Bone marrow (tissue), 2 donors: Measurements from ENCODE around the gene RBM10.

ENCODE experiments used
- DNase-seq, 2 donors: peaks; one replicate each; lab custom pipeline; 2025; lab: John Stamatoyannopoulos, UW

The RBM10 gene

DNA sequence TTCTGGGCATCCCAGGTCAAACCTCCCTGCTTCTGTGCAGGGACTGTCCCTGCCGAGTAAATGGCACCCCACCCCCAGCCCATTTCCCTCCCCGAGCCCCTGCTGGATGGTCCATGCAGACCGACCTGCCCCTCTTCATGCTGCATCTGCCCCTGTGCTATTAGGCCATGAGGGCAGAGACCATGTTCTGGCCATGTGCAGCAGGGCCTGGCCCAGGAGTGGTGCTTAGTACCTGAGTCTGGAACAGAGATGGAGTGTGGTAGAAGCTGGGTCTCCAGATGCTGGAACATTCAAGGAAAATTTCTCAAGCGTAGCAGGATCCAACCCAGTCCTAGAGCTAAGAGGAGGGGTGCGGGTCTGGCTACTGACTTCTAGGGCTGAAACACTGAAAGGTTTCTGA, 33.3 kb downstream of the RBM10 start:
- no peak for DNase-seq

- DNase-seq, result no peak
These were observed 34.4 kb downstream of the RBM10 start for GRCh38 chrX:47179221-47179927.

- no peak for DNase-seq
These were observed 34.9 kb downstream of the RBM10 start for GRCh38 chrX:47179928-47180255.

- DNase-seq, result no peak
These were observed 35.3 kb downstream of the RBM10 start for GRCh38 chrX:47180346-47180745.

DNA sequence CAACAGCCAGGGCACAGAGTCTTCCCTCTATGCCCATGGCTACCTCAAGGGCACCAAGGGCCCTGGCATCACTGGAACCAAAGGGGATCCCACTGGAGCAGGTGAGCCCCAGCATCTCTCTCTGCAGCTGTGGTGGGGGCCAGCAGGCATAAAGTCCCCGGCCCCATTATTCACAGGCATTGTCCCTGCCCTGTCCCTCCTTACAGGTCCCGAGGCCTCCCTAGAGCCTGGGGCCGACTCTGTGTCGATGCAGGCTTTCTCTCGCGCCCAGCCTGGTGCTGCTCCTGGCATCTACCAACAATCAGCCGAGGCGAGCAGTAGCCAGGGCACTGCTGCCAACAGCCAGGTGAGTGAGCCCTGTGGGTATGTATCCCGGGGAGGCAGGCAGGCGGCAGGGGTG, 36.3 kb downstream of the RBM10 start:
- no peak for DNase-seq

DNA sequence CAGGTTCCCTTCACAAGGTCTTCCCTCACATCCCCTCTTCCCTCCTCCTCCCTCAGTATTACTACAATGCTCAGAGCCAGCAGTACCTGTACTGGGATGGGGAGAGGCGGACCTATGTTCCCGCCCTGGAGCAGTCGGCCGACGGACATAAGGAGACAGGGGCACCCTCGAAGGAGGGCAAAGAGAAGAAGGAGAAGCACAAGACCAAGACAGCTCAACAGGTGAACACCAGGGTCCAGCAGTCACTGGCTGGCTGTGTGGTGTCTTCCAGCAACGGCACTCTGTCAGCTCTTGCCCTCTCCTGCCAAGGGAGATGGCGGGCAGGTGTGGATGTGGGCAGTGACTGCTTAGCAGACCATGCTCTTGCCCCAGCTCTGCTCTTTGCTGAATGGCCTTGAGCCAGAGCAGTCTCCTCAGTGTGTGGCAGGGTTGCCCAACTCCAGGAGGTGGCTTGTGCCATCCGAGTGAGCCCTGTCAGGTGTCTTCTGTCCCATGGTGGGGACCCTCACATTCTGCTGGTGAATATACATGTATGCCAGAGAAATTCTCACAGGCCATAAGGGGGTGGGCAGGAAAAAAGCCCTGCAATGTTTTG, 37.2 kb downstream of the RBM10 start:
- DNase-seq, result no peak

DNA sequence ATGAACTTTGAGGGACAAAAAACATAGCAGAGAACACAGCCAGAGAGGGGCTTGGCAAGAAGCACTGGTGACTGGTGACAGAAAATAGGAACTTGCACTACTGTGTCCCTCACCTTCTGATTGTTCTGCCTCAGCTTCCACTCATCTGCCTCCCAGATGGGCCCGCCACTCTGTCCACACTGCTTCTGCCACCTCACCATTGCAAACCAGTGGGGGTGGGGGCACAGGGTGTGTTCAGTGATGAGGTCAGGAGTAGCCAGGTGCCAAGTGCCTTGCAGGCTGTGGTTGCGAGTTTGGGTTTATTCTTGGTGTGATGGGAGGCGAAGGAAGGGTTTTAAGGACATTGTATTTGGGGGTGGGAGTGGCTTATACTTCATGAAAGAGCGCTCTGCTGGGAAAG, 39.5 kb downstream of the RBM10 start:
- no peak for DNase-seq

GRCh38 chrX:47185241-47185640, 40.2 kb downstream of the RBM10 start:
- no peak for DNase-seq

DNA sequence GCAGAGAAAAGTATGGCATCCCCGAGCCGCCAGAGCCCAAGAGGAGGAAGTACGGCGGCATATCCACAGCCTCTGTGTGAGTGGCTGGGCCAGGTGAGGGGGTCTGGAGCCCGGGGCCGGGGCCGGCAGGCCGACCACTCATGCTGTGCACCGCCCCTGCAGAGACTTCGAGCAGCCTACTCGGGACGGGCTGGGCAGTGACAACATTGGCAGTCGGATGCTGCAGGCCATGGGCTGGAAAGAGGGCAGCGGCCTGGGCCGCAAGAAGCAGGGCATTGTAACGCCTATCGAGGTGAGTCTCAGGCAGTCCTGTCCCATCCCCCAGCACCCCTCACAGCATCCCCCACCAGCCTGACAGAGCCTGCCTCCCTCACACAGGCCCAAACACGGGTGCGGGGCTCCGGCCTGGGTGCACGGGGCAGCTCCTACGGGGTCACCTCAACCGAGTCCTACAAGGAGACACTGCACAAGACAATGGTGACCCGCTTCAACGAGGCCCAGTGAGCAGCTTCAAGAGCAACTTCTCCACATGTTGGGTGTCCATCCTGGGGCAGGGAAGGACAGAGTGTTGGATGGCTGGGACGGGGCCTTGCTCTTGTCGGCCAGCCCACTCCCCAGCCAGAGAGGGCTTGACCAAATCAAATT, 41.2 kb downstream of the RBM10 start:
- DNase-seq, result no peak

DNA sequence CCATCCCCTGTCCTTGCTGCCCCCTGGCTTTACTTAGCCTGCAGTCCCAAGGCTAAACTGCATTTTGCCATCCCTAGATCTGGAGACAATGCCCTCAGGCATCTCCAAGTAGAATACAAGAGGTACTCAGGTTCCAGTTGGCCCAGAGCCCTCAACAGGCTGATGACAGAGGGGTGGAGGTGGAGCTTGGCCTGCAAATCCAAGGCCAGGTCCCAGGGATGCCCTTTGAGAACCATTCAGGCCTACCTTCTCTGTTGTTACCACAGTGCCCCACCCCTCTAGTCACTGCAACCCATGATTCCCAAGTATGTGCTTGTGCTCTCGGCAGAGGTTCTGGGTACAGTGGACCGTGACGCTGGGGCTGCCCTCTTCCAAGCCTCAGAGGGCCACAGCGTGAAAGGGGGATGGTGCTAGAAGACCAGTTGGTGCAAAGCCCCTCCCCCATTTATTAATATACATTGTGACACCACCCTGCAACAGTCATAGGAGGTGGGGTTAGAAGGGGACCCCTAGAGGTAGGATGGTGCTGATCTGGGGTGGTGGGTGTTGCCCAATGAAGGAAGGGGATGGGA, 42.2 kb downstream of the RBM10 start:
- DNase-seq, result no peak

DNA sequence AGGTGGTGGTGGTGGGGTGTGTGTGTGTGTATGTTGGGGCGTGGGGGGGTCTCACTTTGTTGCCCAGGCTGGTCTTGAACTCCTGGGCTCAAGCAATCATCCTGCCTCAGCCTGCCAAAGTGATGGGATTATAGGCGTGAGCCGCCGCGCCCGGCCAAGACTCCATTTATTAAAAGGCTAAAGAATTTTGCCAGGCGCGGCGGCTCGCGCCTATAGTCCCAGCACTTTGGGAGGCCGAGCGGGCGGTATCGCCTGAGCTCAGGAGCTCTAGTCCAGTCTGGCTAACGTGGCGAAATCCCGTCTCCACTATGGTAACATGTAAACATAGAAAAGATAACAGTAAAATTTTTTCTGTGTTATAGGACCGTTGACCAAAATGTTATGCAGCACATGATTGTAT, 44.9 kb downstream of the RBM10 start:
- DNase-seq, result no peak

- DNase-seq, result peak; percentile 11 to 83
These were observed 45.6 kb downstream of the RBM10 start for GRCh38 chrX:47190445-47191269.

DNA sequence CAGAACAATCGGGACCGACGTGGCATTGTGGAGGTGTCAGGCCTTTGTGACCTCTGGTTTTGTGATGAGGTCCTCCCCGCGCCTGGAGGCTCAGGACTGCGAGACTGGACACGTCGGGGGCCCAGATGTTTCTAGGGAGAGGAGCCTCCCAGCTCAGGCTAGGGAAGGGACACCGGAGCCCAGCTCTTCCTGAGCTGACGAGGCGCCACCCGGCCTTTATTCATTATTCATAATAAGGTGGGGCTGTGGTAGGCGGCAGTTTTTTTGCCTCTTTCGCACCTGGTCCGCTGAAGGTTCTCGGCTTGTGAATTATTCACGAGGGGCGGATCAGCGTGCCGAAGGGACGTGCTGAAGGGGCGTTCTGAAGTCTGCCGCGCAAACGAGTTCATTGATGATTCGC, 46.3 kb downstream of the RBM10 start:
- no peak for DNase-seq

- DNase-seq, result no peak
These were observed 46.9 kb downstream of the RBM10 start for GRCh38 chrX:47191806-47192401.

GRCh38 chrX:47193475-47194193, 48.6 kb downstream of the RBM10 start, which contains the start of gene UBA1:
Gene UBA1, plus strand, starts transcription at chrX:47193829. Its CDS starts 4,974 bp downstream, at chrX:47198803.
- DNase-seq, result peak; percentile 45 to 88

DNA sequence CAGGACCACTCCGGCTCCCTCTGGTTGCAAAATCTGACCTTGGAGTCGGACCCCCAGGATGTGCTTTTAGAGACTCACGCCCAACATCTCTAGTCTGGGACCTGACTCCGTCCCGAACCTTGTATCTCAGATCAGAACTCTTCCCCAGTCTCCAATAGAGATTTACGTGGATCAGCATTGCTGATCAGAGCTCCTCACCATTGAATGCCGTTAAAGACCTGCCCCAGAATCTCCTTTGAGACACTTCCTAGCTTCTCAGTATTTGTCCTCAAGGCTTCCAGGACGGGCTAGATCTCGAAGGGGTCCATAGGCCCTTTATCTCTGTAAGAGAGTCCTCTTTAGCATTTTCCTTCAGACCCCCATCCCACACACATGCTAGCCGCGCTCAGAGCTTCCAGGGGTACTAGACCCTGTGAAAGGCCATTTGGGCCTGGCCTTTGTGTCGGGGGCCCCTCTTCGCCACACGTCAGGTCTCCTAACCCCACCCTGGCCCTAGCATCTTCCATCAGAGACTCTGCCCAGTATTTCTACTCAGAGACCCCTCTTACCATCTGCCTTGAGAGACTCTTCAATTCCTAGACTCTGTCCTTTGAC, 49.3 kb downstream of the RBM10 start:
- DNase-seq, result no peak

DNA sequence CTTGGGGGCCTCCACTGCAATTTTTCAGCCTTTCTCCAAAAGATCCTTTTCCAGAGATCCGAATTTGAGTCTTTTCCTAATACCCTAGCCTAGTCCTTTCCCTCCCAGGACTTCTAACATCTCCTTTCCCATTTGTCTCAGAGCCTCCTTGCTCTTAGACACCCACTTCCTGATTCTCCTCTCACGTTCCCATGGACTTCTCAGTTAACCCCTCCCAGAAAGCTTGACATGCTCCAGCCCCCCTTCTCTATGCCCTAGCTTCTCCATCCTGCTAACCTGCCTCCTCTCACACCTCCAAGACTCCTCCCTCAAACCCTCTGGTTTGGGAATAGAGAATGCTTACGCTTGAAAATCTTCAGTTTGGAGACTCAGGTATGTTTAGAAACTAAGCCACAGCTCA, 51.1 kb downstream of the RBM10 start:
- DNase-seq, result no peak

GRCh38 chrX:47197526-47197925, 52.5 kb downstream of the RBM10 start:
- no peak for DNase-seq

DNA sequence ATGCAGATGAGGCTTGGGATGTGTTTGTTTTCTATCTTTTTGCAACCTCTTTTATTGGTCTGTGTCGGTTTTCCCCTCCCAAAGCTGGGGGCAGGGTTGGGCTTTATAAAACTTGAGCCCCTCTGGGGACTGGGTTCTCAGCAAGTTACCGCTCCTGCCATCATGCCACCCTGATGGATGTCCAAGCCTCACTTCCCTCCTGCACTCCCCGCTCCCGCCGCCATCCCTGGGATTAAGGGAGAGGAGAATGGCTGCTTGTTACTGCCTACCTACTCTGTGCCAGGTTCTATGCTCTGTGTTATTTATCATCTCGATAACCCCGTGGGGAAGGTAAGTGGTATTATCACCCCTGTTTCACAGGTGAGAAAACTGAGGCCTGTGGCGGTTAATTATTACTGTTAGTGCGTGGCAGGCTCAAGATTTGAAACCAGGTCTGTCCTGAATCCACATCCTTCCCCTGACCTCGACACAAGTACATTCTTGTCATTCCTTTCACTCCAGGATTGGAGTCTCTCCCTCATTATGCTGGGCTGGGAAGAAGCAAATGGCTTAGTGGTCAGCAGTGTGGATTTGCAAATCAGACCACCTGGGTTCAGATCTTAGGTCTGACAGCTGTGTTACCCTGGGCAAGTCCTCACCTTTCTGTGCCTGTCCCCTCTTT, 53.1 kb downstream of the RBM10 start:
- DNase-seq, result no peak

GRCh38 chrX:47198687-47199080, 53.7 kb downstream of the RBM10 start:
- no peak for DNase-seq
